ENCODE data around the gene SIGLEC15. TPM values are rescaled to one million over a fixed set of nuclear protein-coding genes. Genes with fewer than 3 reads are reported as not detected.

The SIGLEC15 gene
- total RNA-seq, 1 donor from 2014 or later, result 0.32 TPM

GRCh38 chr18:45783097-45784075, 42.1 kb upstream of the SIGLEC15 start:
- ATAC-seq (no peak), DNase-seq (no peak)
- no peaks in the 10 kb centered on the region for H3K4me1 ChIP-seq
- H3K4me3 ChIP-seq, result no peak overlapping the region
- TF ChIP-seq CTCF (IDR thresholded peaks at IDR 0.05), result no peak
- intact Hi-C loops (cut with DNase I), result no loop called here
- no peak overlapping the region for H3K27ac ChIP-seq
- no peaks in the 10 kb centered on the region for H3K27me3 ChIP-seq
- no peaks in the 10 kb centered on the region for H3K9me3 ChIP-seq
- no peaks in the 10 kb centered on the region for H3K36me3 ChIP-seq

GRCh38 chr18:45785134-45785533, 40.3 kb upstream of the SIGLEC15 start:
- Histone ChIP-seq H3K9me3 (no peaks in the 10 kb centered on the region), H3K4me3 (no peak overlapping the region), H3K27me3 (no peaks in the 10 kb centered on the region), H3K4me1 (no peaks in the 10 kb centered on the region), H3K27ac (no peak overlapping the region), H3K36me3 (no peaks in the 10 kb centered on the region)
- no peak for TF ChIP-seq CTCF (IDR thresholded peaks at IDR 0.05)
- intact Hi-C loops (cut with DNase I), result no loop called here
- no peak for DNase-seq
- ATAC-seq, result peak; percentile 24

- no peak overlapping the region for H3K4me3 ChIP-seq
- no peak overlapping the region for H3K27ac ChIP-seq
- DNase-seq (no peak), ATAC-seq (no peak)
- H3K36me3 ChIP-seq, result no peaks in the 10 kb centered on the region
- no peaks in the 10 kb centered on the region for H3K9me3 ChIP-seq
- no peaks in the 10 kb centered on the region for H3K27me3 ChIP-seq
- H3K4me1 ChIP-seq, result no peaks in the 10 kb centered on the region
- intact Hi-C loops (cut with DNase I), result no loop called here
- no peak for TF ChIP-seq CTCF (IDR thresholded peaks at IDR 0.05)
Measured at GRCh38 chr18:45786941-45787340, 38.5 kb upstream of the SIGLEC15 start.

- H3K27ac ChIP-seq, result no peak overlapping the region
- intact Hi-C loops (cut with DNase I), result no loop called here
- H3K4me1 ChIP-seq, result no peaks in the 10 kb centered on the region
- H3K27me3 ChIP-seq, result no peaks in the 10 kb centered on the region
- ATAC-seq (no peak), DNase-seq (no peak)
- TF ChIP-seq CTCF (IDR thresholded peaks at IDR 0.05), result no peak
- H3K9me3 ChIP-seq, result no peaks in the 10 kb centered on the region
- no peak overlapping the region for H3K4me3 ChIP-seq
- H3K36me3 ChIP-seq, result no peaks in the 10 kb centered on the region
Measured at GRCh38 chr18:45787346-45787745, 38.1 kb upstream of the SIGLEC15 start.

- DNase-seq, result no peak
- no peaks in the 10 kb centered on the region for H3K36me3 ChIP-seq
- ATAC-seq, result no peak
- no peak overlapping the region for H3K4me3 ChIP-seq
- H3K27ac ChIP-seq, result no peak overlapping the region
- no peaks in the 10 kb centered on the region for H3K9me3 ChIP-seq
- no peaks in the 10 kb centered on the region for H3K4me1 ChIP-seq
- intact Hi-C loops (cut with DNase I), result no loop called here
- no peaks in the 10 kb centered on the region for H3K27me3 ChIP-seq
- no peak for TF ChIP-seq CTCF (IDR thresholded peaks at IDR 0.05)
Measured at GRCh38 chr18:45788861-45789260, 36.6 kb upstream of the SIGLEC15 start.
